NCI-H2196 (cell line): ENCODE results near the gene GCLM.
A peak's percentile ranks its signal among the peaks of the same experiment; 100 is the strongest.
"Not testable (repeated sequence)": the region's sequence is repeated elsewhere in the genome, so short reads cannot be mapped to it uniquely, and the experiment has no call there.

ENCODE experiments used
- DNase-seq: peaks from one replicate; lab custom pipeline; 2025; ENCODE audit not compliant: unreplicated experiment; lab: John Stamatoyannopoulos, UW

Gene GCLM

GRCh38 chr1:93899543-93900207 lies 9.6 kb downstream of the GCLM start:
- no peak for DNase-seq

GRCh38 chr1:93888900-93889299 lies 20.3 kb downstream of the GCLM start:
- DNase-seq, result no peak

GRCh38 chr1:93882269-93882668 lies 27.0 kb downstream of the GCLM start:
- DNase-seq, result no peak

GRCh38 chr1:93880731-93881130 lies 28.5 kb downstream of the GCLM start:
- DNase-seq, result no peak

GRCh38 chr1:93878889-93879586 lies 30.2 kb downstream of the GCLM start, which contains the start of gene DNTTIP2:
DNTTIP2 (minus strand) TSS chr1:93879206; CDS start chr1:93879148, 58 bp downstream.
- DNase-seq, result peak; percentile 95

GRCh38 chr1:93878501-93878888 lies 30.7 kb downstream of the GCLM start:
- DNase-seq, result no peak

GRCh38 chr1:93877529-93877928 lies 31.7 kb downstream of the GCLM start:
- no peak for DNase-seq

- no peak for DNase-seq
Measured at GRCh38 chr1:93876244-93876643, 33.0 kb downstream of the GCLM start.

GRCh38 chr1:93874025-93874651 lies 35.1 kb downstream of the GCLM start:
- no peak for DNase-seq

GRCh38 chr1:93871366-93871765 lies 37.9 kb downstream of the GCLM start:
- DNase-seq, result no peak

GRCh38 chr1:93869653-93870052 lies 39.6 kb downstream of the GCLM start:
- DNase-seq, result no peak

GRCh38 chr1:93868492-93868891 lies 40.7 kb downstream of the GCLM start:
- DNase-seq, result not testable (repeated sequence)

- no peak for DNase-seq
Measured at GRCh38 chr1:93865253-93865652, 44.0 kb downstream of the GCLM start.

GRCh38 chr1:93864175-93864574 lies 45.1 kb downstream of the GCLM start:
- DNase-seq, result no peak

- not testable (repeated sequence) for DNase-seq
Measured at GRCh38 chr1:93857653-93858052, 51.6 kb downstream of the GCLM start.

- DNase-seq, result not testable (repeated sequence)
Measured at GRCh38 chr1:93855983-93856382, 53.2 kb downstream of the GCLM start.

- no peak for DNase-seq
Measured at GRCh38 chr1:93853940-93854339, 55.3 kb downstream of the GCLM start.

GRCh38 chr1:93851878-93852277 lies 57.4 kb downstream of the GCLM start:
- DNase-seq, result no peak

GRCh38 chr1:93851327-93851712 lies 57.9 kb downstream of the GCLM start:
- no peak for DNase-seq

GRCh38 chr1:93850687-93851326 lies 58.4 kb downstream of the GCLM start:
- DNase-seq, result not testable (repeated sequence)

- DNase-seq, result no peak
Measured at GRCh38 chr1:93848350-93848883, 60.8 kb downstream of the GCLM start.
